HG03469 (cell line): ENCODE results near the gene CTDSPL.

Source experiments
- ATAC-seq: cut with Tn5 transposase; IDR thresholded peaks from one replicate; pipeline ENCODE4 v1.9.1; 2021; ENCODE audit warnings: mild to moderate bottlenecking, moderate library complexity, moderate number of reproducible peaks; ENCODE audit not compliant: unreplicated experiment

Gene CTDSPL

GRCh38 chr3:38009807-38010591 is 148.3 kb downstream of the CTDSPL start:
- no peak for ATAC-seq

GRCh38 chr3:38011111-38011510 is 149.4 kb downstream of the CTDSPL start:
- ATAC-seq, result no peak

GRCh38 chr3:38015485-38015884 is 153.8 kb downstream of the CTDSPL start:
- no peak for ATAC-seq

- no peak for ATAC-seq
Observed at GRCh38 chr3:38015984-38016383, 154.3 kb downstream of the CTDSPL start.

GRCh38 chr3:38016410-38016809 is 154.7 kb downstream of the CTDSPL start:
- no peak for ATAC-seq

GRCh38 chr3:38016847-38017444 is 155.3 kb downstream of the CTDSPL start:
- ATAC-seq, result no peak

GRCh38 chr3:38017445-38018295 is 156.0 kb downstream of the CTDSPL start:
- no peak for ATAC-seq

- no peak for ATAC-seq
Observed at GRCh38 chr3:38018296-38019266, 156.9 kb downstream of the CTDSPL start.

- no peak for ATAC-seq
Observed at GRCh38 chr3:38019658-38020341, 158.1 kb downstream of the CTDSPL start.

- no peak for ATAC-seq
Observed at GRCh38 chr3:38020342-38020726, 158.7 kb downstream of the CTDSPL start.

GRCh38 chr3:38021196-38021595 is 159.5 kb downstream of the CTDSPL start:
- ATAC-seq, result no peak

- no peak for ATAC-seq
Observed at GRCh38 chr3:38022301-38022700, 160.6 kb downstream of the CTDSPL start.

- ATAC-seq, result no peak
Observed at GRCh38 chr3:38022896-38023709, 161.4 kb downstream of the CTDSPL start.

- ATAC-seq, result no peak
Observed at GRCh38 chr3:38026856-38027255, 165.2 kb downstream of the CTDSPL start.

GRCh38 chr3:38027466-38028465 is 166.1 kb downstream of the CTDSPL start:
- no peak for ATAC-seq

GRCh38 chr3:38028621-38029361 is 167.1 kb downstream of the CTDSPL start:
- no peak for ATAC-seq
